Stomach (tissue), 4 donors: ENCODE data around the gene ERG.

ENCODE experiments used
- CTCF ChIP-seq, 7 experiments: fragments of 450-650 bp in 4 of 7; fragments of 200-600 bp in 3 of 7; sonication (generic) in 3 of 7; IDR thresholded peaks; one replicate each; pipeline ENCODE4 v1.5.1; 2016 to 2019; ENCODE audit warnings: antibody characterized with exemption in 7 of 7, control low read depth in 2 of 7, mild to moderate bottlenecking in 1 of 7
- EP300 ChIP-seq: sonication (generic); formaldehyde crosslinking; IDR thresholded peaks from one replicate; pipeline ENCODE4 v1.6.1; 2017; ENCODE audit warnings: antibody characterized with exemption
- POLR2A ChIP-seq, 4 donors: fragments of 450-650 bp; IDR thresholded peaks; one replicate each; pipeline ENCODE4 v1.6.1; 2016; ENCODE audit warnings: antibody characterized with exemption in 4 of 4, control low read depth in 2 of 4, mild to moderate bottlenecking in 1 of 4, moderate library complexity in 1 of 4

- TF ChIP-seq EP300 (no peak), CTCF (IDR thresholded peaks at IDR 0.05) (no peak), POLR2A (IDR thresholded peaks at IDR 0.05) (no peak)
These were observed 13.5 kb upstream of the ERG start for GRCh38 chr21:38511662-38512243.
